Measurements from ENCODE around the gene SH3GL3.
A peak's percentile ranks its signal among the peaks of the same experiment; 100 is the strongest.

Gene SH3GL3

DNA sequence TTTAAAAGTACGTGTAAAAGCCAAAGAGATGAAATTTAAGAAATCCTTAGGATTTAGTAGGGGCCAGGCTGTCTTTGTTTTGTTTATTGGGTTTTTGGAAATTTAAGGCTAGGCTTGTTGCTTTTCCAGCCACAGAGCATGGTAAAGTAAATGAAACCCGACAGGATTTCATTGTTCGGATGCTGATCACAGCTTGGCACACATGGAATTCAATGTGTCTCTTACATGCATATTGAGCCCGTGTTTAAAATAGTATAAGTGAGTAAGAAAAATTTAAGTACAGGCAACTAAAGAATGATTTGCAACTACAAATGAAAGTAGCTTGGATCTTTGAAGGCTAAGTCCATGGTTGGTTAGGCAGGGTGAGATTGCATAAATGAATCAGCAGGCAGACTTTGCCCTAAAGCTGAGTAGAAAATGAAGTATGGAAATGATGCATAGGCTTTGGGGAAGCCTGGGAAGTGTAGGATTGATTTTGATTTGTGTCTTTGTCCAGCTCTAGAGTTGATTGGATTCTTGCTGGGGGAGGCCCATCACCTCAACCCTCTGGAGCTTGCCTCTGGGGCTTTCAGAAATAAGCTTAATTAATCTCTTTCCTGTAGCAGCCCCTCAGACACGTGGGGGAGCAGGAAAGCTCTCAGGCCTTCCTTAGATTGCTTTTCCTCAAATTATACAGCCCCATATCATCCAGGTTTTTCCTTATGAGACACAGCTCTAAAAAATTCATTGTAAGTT lies 138.6 kb downstream of the SH3GL3 start:
- no peak for TF ChIP-seq CTCF (IDR thresholded peaks at IDR 0.05; ENCODE audit: unreplicated experiment in 3 of 3)
- no peaks in the 10 kb centered on the region for H3K9me3 Mint-ChIP-seq
- no peaks in the 10 kb centered on the region for H3K27me3 Mint-ChIP-seq (ENCODE audit: low read depth)
- no peak overlapping the region for H3K4me3 Mint-ChIP-seq
- H3K4me1 Mint-ChIP-seq, result peaks cover 18% of the 10 kb centered on the region
- H3K27ac Mint-ChIP-seq, result peak overlapping the region; percentile 45 to 68 (median 48)
- no peaks in the 10 kb centered on the region for H3K36me3 Mint-ChIP-seq (ENCODE audit: low read depth)

DNA sequence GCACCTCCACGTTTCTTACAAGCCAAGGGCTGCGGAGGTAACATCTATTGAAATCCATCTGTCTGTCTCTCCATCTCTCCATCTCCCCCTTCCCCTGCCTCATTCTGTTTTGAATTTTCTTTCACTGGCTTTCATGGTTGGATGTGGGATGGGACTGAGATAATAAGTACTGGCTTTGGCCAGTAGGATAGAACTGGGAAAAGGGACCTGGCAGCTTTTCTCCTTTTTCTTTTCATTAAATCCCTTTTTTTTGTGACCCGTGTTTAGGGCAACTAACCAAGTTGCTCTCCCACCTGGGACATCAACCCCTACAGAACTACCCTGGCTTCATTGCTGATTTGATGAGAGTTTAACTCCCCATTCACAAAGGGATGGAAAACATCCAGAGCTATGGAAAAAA lies 139.9 kb downstream of the SH3GL3 start:
- TF ChIP-seq CTCF (IDR thresholded peaks at IDR 0.05; ENCODE audit: unreplicated experiment in 3 of 3), result no peak
- no peaks in the 10 kb centered on the region for H3K9me3 Mint-ChIP-seq
- no peak overlapping the region for H3K4me3 Mint-ChIP-seq
- no peaks in the 10 kb centered on the region for H3K36me3 Mint-ChIP-seq (ENCODE audit: low read depth)
- peak overlapping the region in 2 of 3 experiments; percentile 45 to 48 for H3K27ac Mint-ChIP-seq
- H3K27me3 Mint-ChIP-seq (ENCODE audit: low read depth), result no peaks in the 10 kb centered on the region
- peaks cover 18% of the 10 kb centered on the region for H3K4me1 Mint-ChIP-seq

GRCh38 chr15:83588441-83588840 lies 141.3 kb downstream of the SH3GL3 start:
- no peak overlapping the region for H3K27ac Mint-ChIP-seq
- TF ChIP-seq CTCF (IDR thresholded peaks at IDR 0.05; ENCODE audit: unreplicated experiment in 3 of 3), result no peak

GRCh38 chr15:83592370-83593040 lies 145.4 kb downstream of the SH3GL3 start:
- H3K27ac Mint-ChIP-seq, result peak overlapping the region in 2 of 3 experiments; percentile 5 to 27
- peaks cover 12% of the 10 kb centered on the region for H3K4me1 Mint-ChIP-seq
- no peak for TF ChIP-seq CTCF (IDR thresholded peaks at IDR 0.05; ENCODE audit: unreplicated experiment in 3 of 3)
- H3K27me3 Mint-ChIP-seq (ENCODE audit: low read depth), result no peaks in the 10 kb centered on the region
- no peaks in the 10 kb centered on the region for H3K36me3 Mint-ChIP-seq (ENCODE audit: low read depth)
- H3K9me3 Mint-ChIP-seq, result no peaks in the 10 kb centered on the region
- H3K4me3 Mint-ChIP-seq, result no peak overlapping the region

More at GRCh38 chr15:83588441-83588840, 141.3 kb downstream of the SH3GL3 start:
- no peak overlapping the region for H3K4me3 Mint-ChIP-seq
- no peaks in the 10 kb centered on the region for H3K9me3 Mint-ChIP-seq
- no peaks in the 10 kb centered on the region for H3K36me3 Mint-ChIP-seq (ENCODE audit: low read depth)
- H3K27me3 Mint-ChIP-seq (ENCODE audit: low read depth), result no peaks in the 10 kb centered on the region
- H3K4me1 Mint-ChIP-seq, result peaks cover 22% of the 10 kb centered on the region

DNA sequence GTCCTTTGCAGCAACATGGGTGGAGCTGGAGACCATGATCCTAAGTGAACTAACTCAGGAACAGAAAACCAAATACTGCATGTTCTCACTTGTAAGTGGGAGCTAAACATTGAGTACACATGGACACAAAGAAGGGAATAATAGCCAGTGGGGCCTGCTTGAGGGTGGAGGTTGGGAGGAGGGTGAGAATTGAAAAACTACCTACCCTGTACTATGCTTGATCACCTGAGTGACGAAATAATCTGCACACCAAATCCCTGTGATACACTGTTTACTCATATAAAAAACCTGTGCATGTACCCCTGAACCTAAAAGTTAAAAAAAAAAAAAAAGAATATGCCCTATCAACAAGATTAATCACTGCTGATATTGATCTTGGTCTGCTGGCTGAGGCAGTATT lies 148.1 kb downstream of the SH3GL3 start:
- H3K9me3 Mint-ChIP-seq, result peaks cover 7% of the 10 kb centered on the region
- H3K36me3 Mint-ChIP-seq (ENCODE audit: low read depth), result peaks cover 6% of the 10 kb centered on the region
- H3K27me3 Mint-ChIP-seq (ENCODE audit: low read depth), result no peaks in the 10 kb centered on the region
- H3K27ac Mint-ChIP-seq, result no peak overlapping the region
- no peak for TF ChIP-seq CTCF (IDR thresholded peaks at IDR 0.05; ENCODE audit: unreplicated experiment in 3 of 3)
- H3K4me3 Mint-ChIP-seq, result no peak overlapping the region
- H3K4me1 Mint-ChIP-seq, result peaks cover 12% of the 10 kb centered on the region

Measured in nephron (organoid).